ENCODE results near the gene CCDC90B. TPM values are rescaled to one million over a fixed set of nuclear protein-coding genes. Genes with fewer than 3 reads are reported as not detected.
"Not testable (repeated sequence)": the region's sequence is repeated elsewhere in the genome, so short reads cannot be mapped to it uniquely, and the experiment has no call there.

The CCDC90B gene, protein sequence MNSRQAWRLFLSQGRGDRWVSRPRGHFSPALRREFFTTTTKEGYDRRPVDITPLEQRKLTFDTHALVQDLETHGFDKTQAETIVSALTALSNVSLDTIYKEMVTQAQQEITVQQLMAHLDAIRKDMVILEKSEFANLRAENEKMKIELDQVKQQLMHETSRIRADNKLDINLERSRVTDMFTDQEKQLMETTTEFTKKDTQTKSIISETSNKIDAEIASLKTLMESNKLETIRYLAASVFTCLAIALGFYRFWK
- total RNA-seq, result 20.5 TPM

DNA sequence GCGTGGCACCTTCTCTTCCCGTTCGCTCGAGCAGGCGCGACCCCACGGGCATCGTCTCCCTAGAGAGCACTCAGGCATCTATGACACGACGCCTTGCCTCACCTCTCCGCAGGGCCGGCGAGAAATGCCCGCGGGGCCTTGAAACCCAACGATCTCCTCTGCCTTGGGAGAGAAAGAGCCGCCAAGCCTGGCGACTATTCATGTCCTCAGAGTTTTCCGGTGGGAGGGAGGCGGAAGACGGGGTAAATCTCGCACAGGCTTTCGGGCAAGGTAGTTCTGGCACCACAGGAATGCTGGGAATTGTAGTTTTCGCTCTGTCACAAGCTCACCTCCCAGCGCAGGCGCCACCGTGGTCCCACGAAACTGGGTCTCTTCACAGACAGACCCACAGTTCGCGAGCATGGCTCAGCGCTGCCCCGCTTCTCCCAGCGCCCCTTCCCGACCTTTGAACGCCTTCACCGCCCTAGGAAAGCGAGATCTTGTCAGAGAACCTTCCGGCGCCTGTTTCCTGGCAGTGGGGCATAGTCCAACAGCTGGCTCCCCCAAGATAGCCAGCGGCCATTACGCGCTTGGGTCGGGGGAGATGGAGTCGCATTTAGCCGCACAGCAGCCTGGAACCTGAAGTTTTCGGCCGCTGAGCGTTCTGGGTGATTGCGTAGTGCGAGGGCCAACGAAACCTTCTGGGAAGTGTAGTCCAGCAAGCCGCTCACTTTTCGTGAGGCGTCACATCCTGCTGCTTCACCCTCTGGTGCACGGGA, at the start of gene CCDC90B:
Gene CCDC90B, minus strand, starts transcription at position 597 of the 758 bp plus-strand sequence. Its CDS starts 395 bp downstream, at position 202.
- ATAC-seq, result peak; percentile 96

DNA sequence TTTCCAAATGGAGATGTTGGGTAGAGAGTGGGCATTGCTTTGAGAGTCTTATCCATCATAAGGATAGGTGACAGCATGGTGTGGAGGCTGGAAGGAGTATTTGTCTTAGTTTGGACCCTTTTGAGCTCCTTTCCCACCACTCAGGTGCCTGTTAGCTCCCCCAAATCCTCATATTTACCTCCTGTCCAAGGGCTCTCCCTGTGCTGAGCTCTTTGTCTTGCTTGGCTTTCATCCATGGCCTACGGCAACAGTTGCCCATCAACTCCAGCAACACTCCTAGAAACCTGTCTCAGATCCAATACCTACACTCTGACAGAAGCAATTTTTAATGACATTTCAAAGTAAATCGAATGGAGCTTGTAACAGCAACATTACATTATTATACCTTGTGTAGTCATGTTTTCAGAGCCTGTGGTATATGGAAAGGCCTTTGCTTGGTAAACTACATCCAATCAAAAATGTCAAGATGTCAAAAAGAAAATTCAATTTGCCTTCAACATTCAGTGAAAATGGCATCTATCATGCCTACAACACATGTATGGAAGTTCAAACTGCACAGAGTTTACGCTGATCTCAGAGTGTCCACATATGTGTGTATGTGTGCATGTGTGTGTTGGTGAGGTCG, 49.4 kb upstream of the CCDC90B start:
- ATAC-seq, result no peak

DNA sequence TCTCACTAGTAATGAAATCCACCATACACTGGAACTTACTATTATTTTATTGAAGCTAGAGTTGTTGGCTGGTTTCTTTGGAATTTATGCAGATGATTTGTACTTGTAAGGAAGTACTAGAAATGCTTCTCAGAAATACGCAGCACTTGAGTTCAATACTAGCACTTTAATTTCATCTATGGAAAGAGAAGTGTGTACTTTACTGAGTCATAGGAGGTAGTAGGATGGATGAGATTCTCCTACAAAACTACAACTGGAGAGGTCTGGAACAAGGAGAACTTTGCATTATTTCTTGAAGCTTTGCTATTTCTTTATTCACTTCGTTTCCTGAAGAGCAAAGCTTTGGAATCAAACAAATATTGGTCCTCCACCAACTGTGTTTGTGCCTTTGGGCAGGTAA, 44.1 kb upstream of the CCDC90B start:
- no peak for ATAC-seq

DNA sequence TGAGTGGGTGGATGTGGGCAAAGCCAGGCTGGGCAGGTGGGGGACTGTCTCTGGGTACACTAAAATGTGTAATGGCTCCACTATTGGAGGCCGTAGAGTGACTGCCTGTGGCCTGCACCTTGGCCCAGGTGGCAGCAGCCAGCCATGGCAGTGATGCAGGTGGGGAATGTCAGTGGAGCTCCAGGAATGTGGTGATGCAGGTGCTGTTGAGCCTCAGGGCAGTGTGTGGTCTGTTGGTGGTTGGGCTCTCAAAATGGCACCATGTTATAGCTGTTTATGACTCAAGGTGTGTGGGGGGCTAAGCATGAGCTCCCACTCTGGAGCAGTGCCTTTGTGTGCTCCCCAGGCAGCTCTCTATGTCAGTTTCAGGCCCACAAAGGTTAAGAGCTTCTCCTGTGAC, 40.2 kb upstream of the CCDC90B start:
- no peak for ATAC-seq

DNA sequence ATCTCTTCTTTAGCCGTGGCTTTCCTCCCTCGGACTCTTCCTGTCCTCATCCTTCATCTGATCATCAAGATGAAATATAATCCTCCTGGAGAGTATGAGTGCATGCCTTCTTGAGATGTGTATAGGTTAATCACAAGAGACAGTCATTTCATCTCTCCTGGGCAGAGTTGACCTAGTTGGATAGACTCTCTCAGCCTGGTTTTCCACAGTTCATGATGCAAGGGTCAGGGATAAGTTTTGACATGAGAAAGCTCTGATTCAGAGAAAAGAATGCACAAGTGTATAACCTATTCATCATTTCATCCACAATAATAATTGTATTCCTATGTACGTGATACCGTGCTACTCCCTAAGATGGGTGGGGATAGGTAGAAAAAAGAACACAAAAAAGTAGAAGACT, 33.2 kb upstream of the CCDC90B start:
- no peak for ATAC-seq

DNA sequence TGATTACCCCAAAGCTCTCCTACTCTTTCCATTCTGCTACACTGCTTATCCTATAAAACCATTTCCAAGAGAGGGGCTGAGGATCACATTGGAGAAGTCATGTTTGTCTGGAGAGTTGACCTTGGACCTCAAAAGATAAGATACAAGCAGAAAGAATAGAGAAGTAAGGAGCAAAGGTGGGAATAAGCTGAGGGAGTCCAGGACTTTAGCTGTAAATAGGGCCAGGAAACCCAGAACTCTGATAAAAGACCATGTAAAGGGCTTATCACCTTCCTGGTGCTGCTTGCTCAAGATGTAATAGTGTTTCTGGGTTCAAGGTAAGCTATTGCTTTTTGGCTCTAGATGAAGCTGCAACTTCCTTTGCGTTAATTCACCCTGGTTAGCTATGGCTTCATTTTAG, 32.8 kb upstream of the CCDC90B start:
- ATAC-seq, result no peak

DNA sequence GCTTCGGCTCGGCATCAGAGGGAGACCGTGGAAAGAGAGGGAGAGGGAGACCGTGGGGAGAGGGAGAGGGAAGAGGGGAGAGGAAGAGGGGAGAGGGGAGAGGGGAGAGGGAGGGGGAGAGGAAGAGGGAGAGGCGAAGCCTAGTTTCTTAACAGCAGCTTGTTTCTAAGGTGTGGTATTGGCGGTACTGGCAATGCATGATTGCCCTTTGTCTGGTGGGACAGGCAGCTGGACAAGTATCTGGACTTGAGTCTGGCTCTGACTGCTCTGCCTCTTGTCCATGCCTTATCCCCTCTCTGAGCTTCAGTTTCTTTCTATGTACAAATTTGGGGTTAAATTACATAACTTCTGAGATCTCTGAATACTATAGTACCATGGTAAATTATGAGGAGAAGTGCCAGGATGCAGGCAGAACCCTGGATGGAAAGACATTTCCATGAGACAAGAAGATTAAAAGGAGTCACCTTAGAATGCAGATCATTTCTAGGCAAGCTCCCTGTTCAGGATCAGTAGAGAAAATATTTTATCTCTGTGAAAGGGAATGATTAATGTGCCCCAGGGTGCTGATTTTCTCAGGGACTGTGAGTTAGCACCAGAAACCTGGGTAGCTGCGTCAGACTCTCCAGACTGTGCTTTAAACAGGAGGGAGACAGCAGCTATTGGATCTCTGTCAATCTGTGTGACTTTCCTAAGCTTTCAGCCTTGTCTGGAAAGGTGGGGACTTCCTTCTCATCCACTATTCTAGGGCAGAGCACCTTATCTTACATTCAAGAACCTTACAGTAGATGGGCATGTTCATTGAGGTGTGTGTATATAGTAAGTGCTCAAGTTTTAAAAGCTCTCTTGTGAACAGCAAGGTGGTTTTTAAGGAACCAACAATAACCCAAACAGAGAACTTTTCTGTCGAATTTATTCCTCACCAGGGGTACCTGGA, 31.9 kb upstream of the CCDC90B start:
- no peak for ATAC-seq

DNA sequence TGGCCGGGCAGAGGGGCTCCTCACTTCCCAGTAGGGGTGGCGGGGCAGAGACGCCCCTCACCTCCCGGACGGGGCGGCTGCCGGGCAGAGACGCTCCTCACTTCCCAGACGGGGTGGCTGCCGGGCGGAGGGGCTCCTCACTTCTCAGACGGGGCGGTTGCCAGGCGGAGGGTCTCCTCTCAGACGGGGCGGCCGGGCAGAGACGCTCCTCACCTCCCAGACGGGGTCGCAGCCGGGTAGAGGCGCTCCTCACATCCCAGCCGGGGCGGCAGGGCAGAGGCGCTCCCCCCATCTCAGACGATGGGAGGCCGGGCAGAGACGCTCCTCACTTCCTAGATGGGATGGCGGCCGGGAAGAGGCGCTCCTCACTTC, 30.7 kb upstream of the CCDC90B start:
- ATAC-seq, result not testable (repeated sequence)

DNA sequence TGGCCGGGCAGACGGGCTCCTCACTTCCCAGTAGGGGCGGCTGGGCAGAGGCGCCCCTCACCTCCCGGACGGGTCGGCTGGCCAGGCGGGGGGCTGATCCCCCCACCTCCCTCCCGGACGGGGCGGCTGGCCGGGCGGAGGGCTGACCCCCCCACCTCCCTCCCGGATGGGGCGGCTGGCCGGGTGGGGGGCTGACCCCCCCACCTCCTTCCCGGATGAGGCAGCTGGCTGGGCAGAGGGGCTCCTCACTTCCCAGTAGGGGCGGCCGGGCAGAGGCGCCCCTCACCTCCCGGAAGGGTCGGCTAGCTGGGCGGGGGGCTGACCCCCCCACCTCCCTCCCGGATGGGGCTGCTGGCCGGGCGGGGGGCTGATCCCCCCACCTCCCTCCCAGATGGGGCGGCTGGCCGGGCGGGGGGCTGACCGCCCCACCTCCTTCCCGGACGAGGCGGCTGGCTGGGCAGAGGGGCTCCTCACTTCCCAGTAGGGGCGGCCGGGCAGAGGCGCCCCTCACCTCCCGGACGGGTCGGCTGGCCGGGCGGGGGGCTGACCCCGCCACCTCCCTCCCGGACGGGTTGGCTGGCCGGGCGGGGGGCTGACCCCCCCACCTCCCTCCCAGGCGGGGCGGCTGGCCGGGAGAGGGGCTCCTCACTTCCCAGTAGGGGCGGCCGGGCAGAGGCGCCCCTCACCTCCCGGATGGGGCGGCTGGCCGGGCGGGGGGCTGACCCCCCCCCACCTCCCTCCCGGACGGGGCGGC, 30.2 kb upstream of the CCDC90B start:
- ATAC-seq, result not testable (repeated sequence)

DNA sequence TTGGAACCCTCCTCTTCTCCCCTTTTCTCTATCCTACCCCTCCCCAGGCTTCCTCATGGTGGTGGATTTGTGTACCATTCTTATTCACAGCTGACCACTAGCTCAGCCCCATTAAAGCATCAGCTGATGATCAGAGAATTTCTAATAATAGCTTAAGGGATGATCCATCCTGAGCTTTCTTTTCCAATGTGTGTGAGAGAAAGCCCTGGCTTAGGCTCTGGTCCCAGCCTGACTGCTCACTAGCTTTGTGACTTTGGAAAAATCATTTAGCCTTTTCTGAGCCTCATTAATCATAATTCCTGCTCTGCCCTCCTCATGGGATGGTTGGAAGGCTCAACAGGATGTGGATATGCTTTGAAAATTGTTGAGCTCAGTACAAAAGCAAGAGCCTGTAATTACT, 26.3 kb upstream of the CCDC90B start:
- ATAC-seq, result no peak

DNA sequence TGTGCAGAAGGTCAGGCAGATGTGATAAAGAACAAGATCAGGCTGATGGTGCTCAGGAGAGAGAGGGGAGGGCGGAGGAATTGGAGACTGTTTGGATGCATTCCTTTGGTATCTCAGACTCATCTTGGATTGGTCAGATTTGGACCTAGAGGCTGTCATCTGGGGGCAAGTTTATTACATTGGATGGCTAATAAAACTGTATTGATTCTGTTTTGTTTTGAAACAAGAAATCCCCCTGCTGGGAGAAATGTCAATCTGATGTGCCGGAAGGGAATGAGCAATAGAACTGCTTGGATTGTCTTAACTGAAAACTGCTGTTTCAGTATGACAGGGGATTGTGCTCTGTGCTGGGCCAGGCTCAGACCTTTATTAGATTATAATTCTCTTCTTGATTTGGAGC, 25.5 kb upstream of the CCDC90B start:
- ATAC-seq, result no peak

DNA sequence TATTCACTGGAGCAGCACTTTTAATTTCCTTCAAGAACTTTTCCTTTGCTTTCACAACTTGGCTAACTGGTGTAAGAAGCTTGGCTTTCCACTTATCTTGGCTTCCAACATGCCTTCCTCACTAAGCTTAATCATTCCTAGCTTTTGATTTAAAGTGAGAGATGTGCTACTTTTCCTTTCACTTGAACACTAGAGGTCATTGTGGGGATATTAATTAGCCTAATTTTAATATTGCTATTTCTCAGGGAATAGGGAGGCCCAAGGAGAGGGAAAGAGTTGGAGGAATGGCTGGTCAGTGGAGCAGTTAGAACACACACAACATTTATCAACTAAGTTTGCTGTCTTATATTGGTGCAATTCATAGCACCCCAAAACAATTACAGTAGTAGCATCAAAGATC, 24.6 kb upstream of the CCDC90B start:
- ATAC-seq, result no peak

DNA sequence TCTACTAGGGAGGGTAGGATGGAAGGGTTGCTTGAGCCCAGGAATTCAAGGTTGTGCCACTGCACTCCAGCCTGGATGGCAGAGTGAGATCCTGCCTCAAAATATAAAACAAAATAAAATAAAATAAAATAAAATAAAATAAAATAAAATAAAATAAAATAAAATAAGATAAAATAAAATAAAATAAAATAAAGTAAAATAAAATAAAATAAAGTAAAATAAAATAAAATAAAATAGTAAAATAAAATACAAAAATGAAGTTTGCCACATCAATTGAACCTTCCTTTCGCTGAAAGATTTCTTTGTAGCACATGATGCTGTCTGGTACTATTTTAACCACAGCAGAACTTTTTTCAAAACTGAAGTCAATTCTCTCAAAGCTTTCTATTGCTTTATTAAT, 22.4 kb upstream of the CCDC90B start:
- ATAC-seq, result not testable (repeated sequence)

DNA sequence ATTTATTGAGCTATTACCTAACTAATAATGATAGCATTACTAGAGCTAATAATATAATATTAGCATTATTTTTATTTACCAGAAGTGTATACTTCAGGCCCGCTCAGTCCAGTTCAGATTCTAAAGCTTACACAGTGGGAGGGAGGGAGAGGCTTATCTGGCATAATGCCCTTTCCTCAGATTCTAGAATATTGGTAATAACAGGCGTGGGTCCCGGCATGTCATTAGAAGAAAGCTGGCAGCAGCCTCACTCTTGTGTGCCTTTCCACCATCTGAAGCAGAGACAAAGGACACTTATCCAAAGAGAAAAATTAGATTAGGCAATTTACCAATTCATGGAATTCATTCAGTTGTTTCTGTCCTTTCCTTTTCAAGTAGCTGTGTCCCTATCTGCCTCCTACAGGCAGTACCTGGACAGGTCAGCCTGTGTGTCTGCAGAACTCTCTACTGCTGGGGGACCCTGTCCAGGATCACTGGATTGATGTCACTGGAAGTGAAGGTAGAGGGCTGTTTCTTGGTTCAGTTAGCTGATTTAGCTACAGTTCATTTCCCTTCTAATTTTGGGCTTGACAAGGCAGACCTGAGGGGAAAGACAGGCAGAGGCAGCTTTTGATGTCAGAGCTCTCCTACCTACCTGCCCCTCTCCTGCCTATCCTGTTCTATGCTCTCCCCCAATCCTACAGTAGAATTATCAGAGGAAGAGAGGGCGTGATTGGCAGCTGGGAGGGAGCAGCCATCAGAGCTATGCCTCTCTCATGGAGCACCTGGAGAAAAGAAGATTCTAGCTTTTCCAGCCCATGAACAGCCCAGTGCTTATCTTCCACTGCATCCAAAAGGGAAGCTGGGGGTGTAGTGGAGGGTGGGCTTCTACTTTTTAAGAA, 20.3 kb upstream of the CCDC90B start:
- ATAC-seq, result no peak

DNA sequence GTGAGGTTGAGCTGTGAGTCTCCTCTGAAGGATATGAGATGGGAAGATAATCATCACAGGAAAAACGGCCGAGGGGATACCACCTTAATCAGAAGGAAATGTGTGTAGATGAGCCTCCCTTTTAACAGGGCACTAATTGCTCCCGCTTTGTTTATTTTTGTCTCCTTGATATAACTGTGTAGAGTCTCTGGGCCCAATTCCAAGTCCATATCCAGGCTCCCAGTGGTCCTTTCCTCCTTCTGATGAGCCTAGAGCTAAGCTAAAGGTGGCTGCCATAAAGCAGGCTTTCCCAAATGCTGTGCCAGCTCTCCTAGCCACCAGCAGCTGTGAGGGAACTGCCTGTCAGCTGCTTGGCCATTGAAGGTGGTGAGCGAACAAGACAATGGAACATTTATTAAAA, 17.1 kb upstream of the CCDC90B start:
- no peak for ATAC-seq

DNA sequence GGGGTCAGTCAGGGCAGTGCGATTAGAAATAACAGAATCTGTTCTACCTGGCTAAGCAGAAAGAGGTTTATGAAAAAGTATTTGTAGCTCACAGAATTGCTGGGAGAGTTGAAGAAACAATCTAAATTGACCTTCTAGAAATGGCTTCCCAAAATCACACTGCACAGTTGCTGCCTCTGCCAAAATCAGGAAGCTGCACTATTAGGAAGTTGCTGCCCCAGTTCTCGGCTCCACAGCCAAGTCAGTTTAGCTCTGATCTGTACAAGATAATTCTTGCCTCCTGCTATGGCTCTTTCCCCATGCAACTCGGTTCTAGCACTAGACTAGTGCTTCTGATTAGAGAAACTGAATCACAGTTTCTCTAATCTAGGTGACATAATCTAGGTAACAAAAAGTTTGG, 16.0 kb upstream of the CCDC90B start:
- no peak for ATAC-seq

DNA sequence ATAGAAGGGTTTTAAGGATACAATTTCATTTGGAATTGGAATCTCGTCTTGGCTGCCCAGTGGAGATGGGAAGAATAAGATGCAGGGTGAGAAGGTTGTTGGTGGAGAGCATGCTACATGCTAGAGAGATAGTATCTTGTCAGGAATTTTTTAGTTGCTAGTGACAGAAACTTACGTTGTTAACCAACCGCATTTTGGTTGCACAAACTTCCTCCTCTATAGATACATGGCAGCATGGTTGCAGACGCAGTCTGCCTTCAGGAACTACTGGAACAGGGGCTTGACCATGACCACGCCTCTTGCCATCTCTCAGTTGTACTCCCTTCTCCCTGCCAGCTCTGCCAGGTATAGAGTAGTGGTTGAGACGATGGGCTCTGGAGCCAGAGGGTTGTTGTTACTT, 13.5 kb upstream of the CCDC90B start:
- no peak for ATAC-seq

DNA sequence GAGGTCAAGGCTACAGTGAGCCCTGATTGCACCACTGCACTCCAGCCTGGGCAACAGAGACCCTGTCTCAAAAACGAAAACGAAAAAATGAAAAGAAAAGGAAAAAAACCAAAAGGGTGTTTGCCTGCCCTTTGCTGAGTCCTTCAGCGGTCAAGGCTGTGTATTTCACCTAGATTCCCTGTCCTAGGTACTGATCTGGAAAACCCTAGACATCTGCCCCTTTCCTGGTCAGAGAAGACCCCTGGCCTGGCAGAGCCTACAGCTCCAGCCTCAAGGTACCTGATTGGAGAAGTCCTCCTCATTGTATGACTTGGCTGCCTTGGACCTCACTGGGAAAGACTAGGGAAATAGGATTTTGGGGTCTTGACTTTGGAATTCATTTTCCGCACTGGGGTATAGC, 8.0 kb upstream of the CCDC90B start:
- no peak for ATAC-seq

DNA sequence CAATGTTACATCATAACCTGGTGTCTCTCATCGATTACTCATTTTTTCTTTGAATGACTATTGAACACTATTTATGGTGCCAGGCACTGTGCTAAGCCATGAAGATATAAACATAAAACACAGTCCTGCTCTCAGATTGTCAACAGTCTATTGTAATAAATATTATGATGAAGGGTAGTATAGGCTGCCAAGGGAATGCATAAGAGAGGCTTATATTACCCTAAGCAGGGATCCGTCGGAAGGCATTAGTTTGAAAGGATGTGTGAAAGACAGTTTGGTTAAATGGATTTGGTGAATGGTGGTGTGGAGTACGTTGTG, 7.2 kb upstream of the CCDC90B start:
- no peak for ATAC-seq

DNA sequence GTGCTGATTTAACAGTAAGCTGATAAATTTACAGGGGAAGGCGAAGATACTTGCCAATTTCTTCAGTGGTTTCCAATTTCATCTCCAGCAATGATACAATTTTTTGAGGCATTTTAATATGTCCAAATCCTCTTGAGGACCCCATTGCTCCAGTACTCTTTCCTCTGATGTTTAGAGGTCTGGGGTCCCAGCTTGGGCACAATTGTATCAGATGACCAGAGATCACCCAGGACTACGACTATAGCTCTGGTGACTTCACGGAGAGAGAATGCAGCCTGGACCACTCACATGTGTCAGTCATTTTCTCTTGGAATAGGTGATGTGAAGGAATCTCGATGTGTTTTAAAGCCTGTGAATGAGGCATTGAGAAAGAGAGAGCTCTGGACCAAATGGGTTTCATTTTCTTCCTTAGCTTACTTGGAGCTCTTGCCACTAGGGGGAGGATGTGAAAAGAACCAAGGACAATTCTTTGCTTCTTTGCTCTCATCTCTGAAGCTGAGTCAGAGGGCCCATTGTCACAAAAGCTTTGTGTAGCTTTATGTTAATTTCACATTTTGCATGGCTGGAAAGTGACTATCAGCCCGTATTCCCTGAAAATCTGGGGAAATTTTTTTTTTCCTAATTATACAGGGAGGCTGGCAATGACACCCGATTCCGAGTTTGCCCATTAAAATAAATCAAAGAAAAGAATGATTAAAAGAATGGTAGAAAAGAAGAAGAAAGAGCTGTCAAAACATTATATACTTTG, 6.7 kb upstream of the CCDC90B start:
- ATAC-seq, result peak; percentile 81

Measured in esophagus mucosa (tissue), 1 donor.